HCT116 (cell line): ENCODE measurements around the gene ZNF580. TPM values are rescaled to one million over a fixed set of nuclear protein-coding genes. Genes with fewer than 3 reads are reported as not detected.

ENCODE experiments used
- ATAC-seq: fragments of 200-7000 bp; cut with Tn5 transposase; 2 replicates; pipeline ENCODE4 v1.9.1; 2020; ENCODE audit warnings: mild to moderate bottlenecking, moderate library complexity
- BruUV-seq: library from RNA; stranded (reverse); fragments of 400-500 nt; replicated peaks from 2 replicates; lab custom pipeline; 2021; lab: Mats Ljungman, UMichigan
- CTCF ChIA-PET: fragments of 300-600 bp; sonication (Branson Sonifier 250); formaldehyde crosslinking; loops from one replicate; lab custom pipeline; 2021; ENCODE audit warnings: antibody characterized with exemption; lab: Charles Lee
- POLR2A ChIA-PET: fragments of 300-600, 350-600 bp; sonication (Branson Sonifier 250); formaldehyde crosslinking; loops from one replicate; lab custom pipeline; 2021; ENCODE audit warnings: antibody characterized with exemption; lab: Charles Lee
- RAD21 ChIA-PET, 2 experiments: fragments of 300-600 bp; sonication (Branson Sonifier 250); formaldehyde crosslinking; loops; one replicate each; lab custom pipeline; 2023; ENCODE audit warnings: low total read pairs in 2 of 2; ENCODE audit not compliant: uncharacterized antibody in 2 of 2, unreplicated experiment in 2 of 2, low non-redundant PET in 1 of 2; lab: Charles Lee
- DNase-seq: peaks from one replicate; pipeline ENCODE4 v3.0.0-alpha.2; 2010; ENCODE audit warnings: low read depth, low spot score
- H2AFZ ChIP-seq: fragments of 200-600 bp; shearing (Covaris generic), sonication (generic); 2 replicates; pipeline ENCODE4 v1.6.1; 2017; ENCODE audit warnings: low read depth, mixed run types, mixed read lengths, antibody characterized with exemption, low read length; ENCODE audit not compliant: poor library complexity, severe bottlenecking
- H3K27ac ChIP-seq: 2 replicates; pipeline ENCODE4 v1.5.1; 2012; ENCODE audit warnings: low read depth, low read length
- H3K27me3 ChIP-seq: fragments of 200-600 bp; sonication (generic); 2 replicates; pipeline ENCODE4 v1.6.1; 2016; ENCODE audit warnings: mixed run types, low read length, mixed read lengths; ENCODE audit not compliant: insufficient read depth
- H3K36me3 ChIP-seq, 2 experiments: fragments of 200-500 bp in 1 of 2; fragments of 200-600 bp in 1 of 2; sonication (Bioruptor generic) in 1 of 2; sonication (generic) in 1 of 2; 2 replicates each; pipeline versions ENCODE4 v1.5.1 to v1.6.1; 2014 to 2016; ENCODE audit warnings: low read length in 2 of 2, inconsistent platforms in 1 of 2, mixed read lengths in 1 of 2, mixed run types in 1 of 2; ENCODE audit not compliant: insufficient read depth in 2 of 2, control insufficient read depth in 1 of 2
- H3K4me1 ChIP-seq, 2 experiments: fragments of 200-600 bp in 1 of 2; sonication (generic) in 1 of 2; 2 replicates each; pipeline versions ENCODE4 v1.5.1 to v1.6.1; 2012 to 2017; ENCODE audit warnings: low read length in 2 of 2, inconsistent platforms in 1 of 2, mild to moderate bottlenecking in 1 of 2, mixed read lengths in 1 of 2, mixed run types in 1 of 2, moderate library complexity in 1 of 2; ENCODE audit not compliant: insufficient read depth in 2 of 2, control insufficient read depth in 1 of 2
- H3K4me2 ChIP-seq: fragments of 200-600 bp; sonication (generic); 2 replicates; pipeline ENCODE4 v1.6.1; 2017; ENCODE audit warnings: mixed run types, low read length, mixed read lengths
- H3K4me3 ChIP-seq, 2 experiments: fragments of 200-600 bp in 1 of 2; sonication (generic) in 1 of 2; replicated peaks in 1 of 2; 2 replicates each; pipeline ENCODE4 v1.5.1; 2011 to 2016; ENCODE audit warnings: low read length in 2 of 2, control low read depth in 1 of 2, low read depth in 1 of 2, mild to moderate bottlenecking in 1 of 2, mixed read lengths in 1 of 2, mixed run types in 1 of 2
- H3K79me2 ChIP-seq: fragments of 200-600 bp; sonication (generic); 2 replicates; pipeline ENCODE4 v1.6.1; 2017; ENCODE audit warnings: mild to moderate bottlenecking, mixed run types, low read length, moderate library complexity, mixed read lengths; ENCODE audit not compliant: insufficient read depth
- H3K9ac ChIP-seq: fragments of 200-600 bp; sonication (generic); 2 replicates; pipeline ENCODE4 v1.6.1; 2016; ENCODE audit warnings: low read length, mixed read lengths
- H3K9me2 ChIP-seq: fragments of 200-600 bp; sonication (generic), shearing (Covaris generic); 2 replicates; pipeline ENCODE4 v1.6.1; 2017; ENCODE audit warnings: mixed run types, mild to moderate bottlenecking, moderate library complexity; ENCODE audit not compliant: insufficient read depth
- H3K9me3 ChIP-seq, 2 experiments: fragments of 200-500 bp in 1 of 2; fragments of 200-600 bp in 1 of 2; sonication (Bioruptor generic) in 1 of 2; sonication (generic) in 1 of 2; 2 replicates each; pipeline ENCODE4 v1.6.1; 2014 to 2017; ENCODE audit warnings: low read length in 2 of 2, mixed read lengths in 2 of 2, inconsistent platforms in 1 of 2, low read depth in 1 of 2, mild to moderate bottlenecking in 1 of 2, mixed run types in 1 of 2, moderate library complexity in 1 of 2; ENCODE audit not compliant: control insufficient read depth in 1 of 2, insufficient read depth in 1 of 2
- H4K20me1 ChIP-seq: fragments of 200-600 bp; sonication (generic), shearing (Covaris generic); 2 replicates; pipeline ENCODE4 v1.6.1; 2017; ENCODE audit warnings: mixed run types, mild to moderate bottlenecking, moderate library complexity; ENCODE audit not compliant: insufficient read depth
- EGR1 ChIP-seq: IDR thresholded peaks from 2 replicates; pipeline ENCODE4 v1.6.1; 2012; ENCODE audit warnings: low read depth
- EZH2phosphoT487 ChIP-seq: fragments of 200-600 bp; IDR thresholded peaks from 2 replicates; pipeline ENCODE4 v1.6.1; 2018; ENCODE audit warnings: antibody characterized with exemption, borderline replicate concordance
- JUND ChIP-seq: IDR thresholded peaks from 2 replicates; pipeline ENCODE4 v1.6.1; 2012
- RAD21 ChIP-seq: IDR thresholded peaks from 2 replicates; pipeline ENCODE4 v1.6.1; 2012; ENCODE audit warnings: low read depth, mild to moderate bottlenecking
- SP1 ChIP-seq: IDR thresholded peaks from 2 replicates; pipeline ENCODE4 v1.6.1; 2012; ENCODE audit warnings: low read depth
- YY1 ChIP-seq: IDR thresholded peaks from 2 replicates; pipeline ENCODE4 v1.6.1; 2011; ENCODE audit warnings: low read length, low read depth, moderate library complexity, mild to moderate bottlenecking; ENCODE audit not compliant: insufficient replicate concordance; ENCODE audit errors: extremely low read depth
- intact Hi-C: fragments of 100-400 bp; cut with micrococcal nuclease; formaldehyde crosslinking; loops from 2 replicates; pipeline ENCODE4 v1.10.0; 2022
- total RNA-seq: library from RNA; stranded (reverse); gene quantifications from one replicate; pipeline ENCODE4 v1.2.1, GENCODE V29; 2021; ENCODE audit not compliant: unreplicated experiment
- TF ChIP-seq, protein P1 (sequence below): IDR thresholded peaks from 2 replicates; pipeline ENCODE4 v1.6.1; 2012; ENCODE audit warnings: low read depth

Gene ZNF580
- total RNA-seq, 1 experiment from 2014 or later = 36.7 TPM

DNA sequence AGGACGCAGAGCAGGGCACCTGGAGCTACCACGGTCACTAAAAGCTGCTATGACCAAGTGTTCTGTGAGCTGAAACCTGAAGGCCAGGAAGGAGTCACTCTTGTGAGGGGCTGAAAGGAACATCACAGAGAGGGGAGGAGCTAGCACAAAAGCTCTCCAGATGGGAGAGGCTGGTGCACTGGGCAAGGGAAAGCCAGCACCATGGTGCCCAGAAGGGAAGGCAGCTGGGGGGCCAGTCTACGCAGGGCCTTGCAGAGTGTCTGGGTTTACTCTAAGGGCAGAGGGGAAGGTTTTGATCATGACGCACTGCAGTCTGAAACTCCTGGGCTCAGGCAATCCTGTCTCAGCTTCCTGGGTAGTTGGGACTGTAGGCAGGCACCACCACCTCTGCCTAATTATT, 4.1 kb upstream of the ZNF580 start (continued):
- TF ChIP-seq, protein P1, sequence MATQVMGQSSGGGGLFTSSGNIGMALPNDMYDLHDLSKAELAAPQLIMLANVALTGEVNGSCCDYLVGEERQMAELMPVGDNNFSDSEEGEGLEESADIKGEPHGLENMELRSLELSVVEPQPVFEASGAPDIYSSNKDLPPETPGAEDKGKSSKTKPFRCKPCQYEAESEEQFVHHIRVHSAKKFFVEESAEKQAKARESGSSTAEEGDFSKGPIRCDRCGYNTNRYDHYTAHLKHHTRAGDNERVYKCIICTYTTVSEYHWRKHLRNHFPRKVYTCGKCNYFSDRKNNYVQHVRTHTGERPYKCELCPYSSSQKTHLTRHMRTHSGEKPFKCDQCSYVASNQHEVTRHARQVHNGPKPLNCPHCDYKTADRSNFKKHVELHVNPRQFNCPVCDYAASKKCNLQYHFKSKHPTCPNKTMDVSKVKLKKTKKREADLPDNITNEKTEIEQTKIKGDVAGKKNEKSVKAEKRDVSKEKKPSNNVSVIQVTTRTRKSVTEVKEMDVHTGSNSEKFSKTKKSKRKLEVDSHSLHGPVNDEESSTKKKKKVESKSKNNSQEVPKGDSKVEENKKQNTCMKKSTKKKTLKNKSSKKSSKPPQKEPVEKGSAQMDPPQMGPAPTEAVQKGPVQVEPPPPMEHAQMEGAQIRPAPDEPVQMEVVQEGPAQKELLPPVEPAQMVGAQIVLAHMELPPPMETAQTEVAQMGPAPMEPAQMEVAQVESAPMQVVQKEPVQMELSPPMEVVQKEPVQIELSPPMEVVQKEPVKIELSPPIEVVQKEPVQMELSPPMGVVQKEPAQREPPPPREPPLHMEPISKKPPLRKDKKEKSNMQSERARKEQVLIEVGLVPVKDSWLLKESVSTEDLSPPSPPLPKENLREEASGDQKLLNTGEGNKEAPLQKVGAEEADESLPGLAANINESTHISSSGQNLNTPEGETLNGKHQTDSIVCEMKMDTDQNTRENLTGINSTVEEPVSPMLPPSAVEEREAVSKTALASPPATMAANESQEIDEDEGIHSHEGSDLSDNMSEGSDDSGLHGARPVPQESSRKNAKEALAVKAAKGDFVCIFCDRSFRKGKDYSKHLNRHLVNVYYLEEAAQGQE = no peak
- no peak for TF ChIP-seq JUND
- TF ChIP-seq YY1 = no peak

DNA sequence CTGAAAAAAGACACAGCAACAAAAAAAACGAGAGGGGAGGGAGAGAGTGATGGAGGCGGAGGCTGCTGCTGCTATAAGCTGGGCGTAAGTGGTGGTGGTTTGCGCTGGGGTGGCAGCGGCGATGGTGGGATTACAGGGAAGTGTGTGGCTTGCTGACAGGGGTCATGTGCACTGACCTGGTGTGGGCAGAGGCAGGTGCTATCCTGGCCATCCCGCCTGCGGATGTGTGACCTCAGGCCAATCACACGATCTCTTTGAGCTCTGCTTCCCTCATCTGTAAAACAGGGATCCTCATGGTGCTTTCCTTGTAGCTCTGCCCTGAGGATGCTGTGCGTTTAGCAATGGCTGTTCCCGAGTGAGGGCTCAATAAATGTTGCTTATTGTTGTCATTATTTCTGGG, 3.3 kb upstream of the ZNF580 start:
- H3K4me2 ChIP-seq = no peak overlapping the region
- BruUV-seq = no TSS peak
- no peak overlapping the region for H2AFZ ChIP-seq
- peaks cover 26 to 55% of the 10 kb centered on the region in 2 experiments for H3K4me1 ChIP-seq
- no peaks in the 10 kb centered on the region for H4K20me1 ChIP-seq
- H3K79me2 ChIP-seq = peaks cover 60% of the 10 kb centered on the region
- no peaks in the 10 kb centered on the region for H3K27me3 ChIP-seq
- H3K27ac ChIP-seq = no peak overlapping the region
- POLR2A ChIA-PET = no interaction called here
- intact Hi-C loops = loop anchor here (10.0 kb wide), 2 partner anchors 493 to 983 kb away; partner anchors contain the start of gene TNNT1
- CTCF ChIA-PET = interaction anchor here (1.9 kb wide), 1 partner anchor 17 kb away, joined by 7 read pairs; the partner anchor contains the start of gene U2AF2
- H3K9me2 ChIP-seq = no peaks in the 10 kb centered on the region
- H3K9me3 ChIP-seq = no peaks in the 10 kb centered on the region
- no peak for TF ChIP-seq YY1
- TF ChIP-seq, protein P1 = no peak
- no peak for TF ChIP-seq EZH2phosphoT487
- no peak for TF ChIP-seq EGR1
- TF ChIP-seq RAD21 = no peak
- no peak for TF ChIP-seq SP1
- RAD21 ChIA-PET = no interaction called here
- H3K9ac ChIP-seq = no peak overlapping the region
- DNase-seq = no peak
- no peak overlapping the region for H3K4me3 ChIP-seq
- no peak for ATAC-seq
- H3K36me3 ChIP-seq = 0 out of 4 replicates have a peak, but pooled peaks cover 0 to 3% of the 10 kb centered on the region in 2 experiments
